Transverse colon (tissue), 4 donors: ENCODE results near the gene FRMPD4. TPM values are rescaled to one million over a fixed set of nuclear protein-coding genes. Genes with fewer than 3 reads are reported as not detected.

Experiments used
- DNase-seq: peaks from one replicate; pipeline ENCODE4 v3.0.0-alpha.2; 2019
- H3K27ac ChIP-seq, 4 donors: fragments of 200-600 bp; sonication (generic); 2 replicates each; pipeline ENCODE4 v1.5.1; 2016 to 2018; ENCODE audit warnings: inconsistent platforms in 4 of 4
- H3K27me3 ChIP-seq: fragments of 200-600 bp; sonication (generic); 2 replicates; pipeline ENCODE4 v1.5.1; 2017; ENCODE audit warnings: inconsistent platforms
- H3K36me3 ChIP-seq, 4 donors: fragments of 200-600 bp; sonication (generic); 2 replicates each; pipeline ENCODE4 v1.5.1; 2017 to 2019; ENCODE audit warnings: inconsistent platforms in 4 of 4
- H3K4me1 ChIP-seq, 4 donors: fragments of 200-600 bp; sonication (generic); 2 replicates each; pipeline ENCODE4 v1.5.1; 2017 to 2020; ENCODE audit warnings: inconsistent platforms in 4 of 4
- H3K4me3 ChIP-seq, 4 donors: fragments of 200-600 bp; sonication (generic); 1 replicate in 1 of 4; 2 replicates in 3 of 4; pipeline versions ENCODE4 v1.5.1 to v1.6.1; 2017 to 2019; ENCODE audit warnings: inconsistent platforms in 4 of 4
- H3K9me3 ChIP-seq, 2 donors: fragments of 200-600 bp; sonication (generic); 2 replicates each; pipeline ENCODE4 v1.5.1; 2017 to 2019; ENCODE audit warnings: inconsistent platforms in 2 of 2
- CTCF ChIP-seq, 5 experiments: fragments of 200-600 bp in 3 of 5; fragments of 450-650 bp in 2 of 5; sonication (generic) in 3 of 5; IDR thresholded peaks; 1 replicate in 2 of 5; 2 replicates in 3 of 5; pipeline ENCODE4 v1.5.1; 2016 to 2017; ENCODE audit warnings: antibody characterized with exemption in 5 of 5, inconsistent platforms in 3 of 5, mild to moderate bottlenecking in 2 of 5, moderate library complexity in 1 of 5
- EP300 ChIP-seq: sonication (generic); formaldehyde crosslinking; IDR thresholded peaks from one replicate; pipeline ENCODE4 v1.6.1; 2017; ENCODE audit warnings: antibody characterized with exemption, low read depth
- POLR2A ChIP-seq: fragments of 450-650 bp; IDR thresholded peaks from one replicate; pipeline ENCODE4 v1.6.1; 2016; ENCODE audit warnings: antibody characterized with exemption, mild to moderate bottlenecking, moderate library complexity
- POLR2AphosphoS5 ChIP-seq, 3 donors: sonication (generic); formaldehyde crosslinking; IDR thresholded peaks; one replicate each; pipeline ENCODE4 v1.6.1; 2016; ENCODE audit warnings: antibody characterized with exemption in 3 of 3
- WGBS, 2 donors: methylation state at CpG; one replicate each; pipeline ENCODE4 v1.1.5; 2018; ENCODE audit warnings: low coverage in 1 of 2; 5-methylcytosine and 5-hydroxymethylcytosine counted together
- in situ Hi-C, 4 donors: fragments of 200-750 bp; cut with MboI; loops; one replicate each; pipeline versions ENCODE4 v1.15.0 to v1.15.1; 2017; ENCODE audit warnings: low sequenced_read_pairs in 3 of 4, low pct_ligation_motif_present in 1 of 4, low pct_unique_long_range_greater_than_20kb in 1 of 4
- intact Hi-C: fragments of 100-400 bp; cut with DNase I; formaldehyde crosslinking; loops from one replicate; pipeline ENCODE4 v1.15.1; 2023; ENCODE audit warnings: low total_unique reads
- total RNA-seq, 4 donors: library from RNA; depleted of rRNA; stranded (reverse); fragments of >200 nt; gene quantifications; one replicate each; pipeline ENCODE4 v1.1.0, GENCODE V29; 2016

Gene FRMPD4
- total RNA-seq, 4 donors from 2014 or later, result 0.79 to 1.5 (median 0.82) TPM; not detected in 1

DNA sequence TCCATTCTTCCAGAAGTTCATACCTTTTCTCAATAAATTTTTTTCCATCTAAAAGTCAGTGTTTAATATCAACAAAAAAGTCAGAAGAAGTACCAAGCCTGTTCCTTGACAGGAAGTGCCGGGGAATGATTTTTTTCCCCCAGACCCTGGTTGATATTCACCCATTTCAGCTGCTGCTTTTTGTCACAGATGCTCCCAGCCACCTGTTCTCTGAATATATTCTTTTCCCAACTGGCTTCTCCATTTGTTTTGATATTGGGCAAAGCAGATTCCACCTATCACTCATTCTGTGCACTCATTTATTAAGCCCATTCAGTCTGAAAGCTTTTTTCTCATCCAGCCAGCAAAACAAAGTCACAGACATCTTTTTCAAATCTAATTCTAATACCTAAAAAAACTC lies 139.9 kb downstream of the FRMPD4 start:
- in situ Hi-C loops, result no loop called here
- 87% methylated on average over 1 of the region's 1 CpG; no CpG with 5 or more reads in 1 of the 2 donors for WGBS, 2 donors
- TF ChIP-seq POLR2AphosphoS5 (IDR thresholded peaks at IDR 0.05) (no peak), EP300 (no peak), CTCF (IDR thresholded peaks at IDR 0.05) (no peak)

GRCh38 chrX:12282991-12283390 lies 144.7 kb downstream of the FRMPD4 start:
- Histone ChIP-seq H3K9me3 (no peaks in the 10 kb centered on the region), H3K27me3 (no peaks in the 10 kb centered on the region), H3K4me1 (no peaks in the 10 kb centered on the region), H3K4me3 (no peak overlapping the region), H3K36me3 (no peaks in the 10 kb centered on the region), H3K27ac (no peak overlapping the region)
- TF ChIP-seq POLR2A (no peak), EP300 (no peak), CTCF (IDR thresholded peaks at IDR 0.05) (no peak), POLR2AphosphoS5 (IDR thresholded peaks at IDR 0.05) (no peak)
- 74% methylated on average over 2 of the region's 2 CpGs; no CpG with 5 or more reads in 1 of the 2 donors for WGBS, 2 donors
- in situ Hi-C loops (no loop called here), intact Hi-C loops (no loop called here)
- DNase-seq, result no peak

More for the DNA sequence above, 139.9 kb downstream of the FRMPD4 start:
- H3K4me1 ChIP-seq, result no peaks in the 10 kb centered on the region
- no peak overlapping the region for H3K27ac ChIP-seq
- no peaks in the 10 kb centered on the region for H3K36me3 ChIP-seq
- H3K9me3 ChIP-seq, result no peaks in the 10 kb centered on the region
- H3K27me3 ChIP-seq, result no peaks in the 10 kb centered on the region
- intact Hi-C loops, result no loop called here
- no peak overlapping the region for H3K4me3 ChIP-seq
- DNase-seq, result no peak

DNA sequence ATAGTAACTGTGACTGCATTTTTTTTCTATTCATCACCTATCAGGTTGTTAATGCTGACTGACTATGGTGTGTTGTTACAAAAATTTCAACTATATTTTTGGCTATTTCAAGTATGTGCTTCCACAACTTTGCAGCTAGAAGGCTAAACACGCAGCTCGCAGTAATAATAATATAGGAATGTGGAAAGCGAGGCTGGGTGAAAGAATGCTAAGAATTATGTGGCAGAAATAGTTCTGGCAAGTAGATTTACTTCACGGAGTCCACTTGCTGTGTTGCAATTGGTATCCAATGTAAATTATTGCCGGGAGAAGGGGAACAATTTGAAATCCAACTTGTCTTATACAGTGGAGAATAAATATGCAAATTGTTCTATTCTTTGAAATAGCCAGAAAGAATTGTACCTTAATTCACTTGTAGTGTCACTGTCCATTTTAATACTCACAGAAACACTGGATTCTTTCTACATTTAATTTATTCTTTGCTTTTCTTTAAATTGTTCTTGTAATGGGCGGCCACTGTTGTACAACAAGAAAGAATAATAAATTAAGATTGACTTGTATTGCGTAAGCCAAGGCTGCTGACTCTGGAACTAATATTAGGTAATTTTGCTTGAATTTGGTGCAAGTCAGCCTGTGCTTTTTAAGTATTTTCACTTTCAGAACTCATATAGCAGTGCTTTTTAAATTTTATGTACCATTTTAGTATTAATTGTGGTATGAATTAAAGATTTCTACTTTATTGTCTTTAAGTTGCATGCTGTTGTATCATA lies 154.9 kb downstream of the FRMPD4 start:
- no peak overlapping the region for H3K4me3 ChIP-seq
- no peaks in the 10 kb centered on the region for H3K36me3 ChIP-seq
- no peak for TF ChIP-seq CTCF (IDR thresholded peaks at IDR 0.05)
- no peak for TF ChIP-seq POLR2AphosphoS5 (IDR thresholded peaks at IDR 0.05)
- TF ChIP-seq POLR2A, result no peak
- TF ChIP-seq EP300, result no peak
- no peaks in the 10 kb centered on the region for H3K9me3 ChIP-seq
- no peak overlapping the region for H3K27ac ChIP-seq
- in situ Hi-C loops, result no loop called here
- 73 to 83% methylated on average over 3 to 7 of the region's 7 CpGs for WGBS, 2 donors
- intact Hi-C loops, result no loop called here
- H3K4me1 ChIP-seq, result no peaks in the 10 kb centered on the region
- no peaks in the 10 kb centered on the region for H3K27me3 ChIP-seq
- DNase-seq, result no peak

GRCh38 chrX:12297353-12297752 lies 159.1 kb downstream of the FRMPD4 start:
- intact Hi-C loops, result no loop called here
- WGBS, 2 donors, result 64 to 85% methylated on average over 4 of the region's 4 CpGs
- Histone ChIP-seq H3K4me1 (no peaks in the 10 kb centered on the region), H3K27ac (no peak overlapping the region), H3K4me3 (no peak overlapping the region), H3K9me3 (no peaks in the 10 kb centered on the region), H3K36me3 (no peaks in the 10 kb centered on the region), H3K27me3 (no peaks in the 10 kb centered on the region)
- in situ Hi-C loops, result no loop called here
- TF ChIP-seq CTCF (IDR thresholded peaks at IDR 0.05) (no peak), EP300 (no peak), POLR2A (no peak), POLR2AphosphoS5 (IDR thresholded peaks at IDR 0.05) (no peak)
- DNase-seq, result no peak
